Neural cell (in vitro differentiated cells): ENCODE data around the gene ARHGAP25. TPM values are rescaled to one million over a fixed set of nuclear protein-coding genes. Genes with fewer than 3 reads are reported as not detected.

Source experiments
- H2AFZ ChIP-seq: fragments of 200-600, 300-800 bp; sonication (generic), shearing (Covaris generic); 2 replicates; pipeline ENCODE4 v1.6.0; 2014; ENCODE audit warnings: low read depth, mild to moderate bottlenecking, antibody characterized with exemption, low read length, moderate library complexity
- H3F3A ChIP-seq: fragments of 200-600 bp; shearing (Covaris generic); 2 replicates; pipeline ENCODE4 v1.6.1; 2016; ENCODE audit warnings: mild to moderate bottlenecking, moderate library complexity, mixed read lengths, antibody characterized with exemption, low read length; ENCODE audit not compliant: insufficient read depth, poor library complexity, severe bottlenecking
- H3K27ac ChIP-seq: fragments of 200-600, 300-800 bp; sonication (generic), shearing (Covaris generic); 2 replicates; pipeline ENCODE4 v1.5.1; 2014; ENCODE audit warnings: mild to moderate bottlenecking, low read length, moderate library complexity
- H3K27me3 ChIP-seq: fragments of 300-800, 200-600 bp; sonication (generic), shearing (Covaris generic); 2 replicates; pipeline ENCODE4 v1.6.0; 2014; ENCODE audit warnings: mild to moderate bottlenecking, low read depth, low read length, moderate library complexity; ENCODE audit not compliant: insufficient read depth
- H3K36me3 ChIP-seq: fragments of 300-800, 200-600 bp; sonication (generic), shearing (Covaris generic); 2 replicates; pipeline ENCODE4 v1.5.1; 2014; ENCODE audit warnings: mild to moderate bottlenecking, antibody characterized with exemption, low read length, moderate library complexity; ENCODE audit not compliant: insufficient read depth
- H3K4me2 ChIP-seq: fragments of 300-800, 200-600 bp; sonication (generic), shearing (Covaris generic); 2 replicates; pipeline ENCODE4 v1.6.0; 2014; ENCODE audit warnings: mild to moderate bottlenecking, low read length
- H3K4me3 ChIP-seq: fragments of 300-800, 200-600 bp; sonication (generic), shearing (Covaris generic); 2 replicates; pipeline ENCODE4 v1.5.1; 2014; ENCODE audit warnings: mild to moderate bottlenecking, low read length, moderate library complexity
- H3K79me2 ChIP-seq: fragments of 200-600 bp; shearing (Covaris generic); replicated peaks from 2 replicates; pipeline ENCODE4 v1.6.0; 2014; ENCODE audit warnings: mild to moderate bottlenecking, low read length, moderate library complexity; ENCODE audit not compliant: insufficient read depth
- H3K9ac ChIP-seq: fragments of 300-800, 200-600 bp; sonication (generic), shearing (Covaris generic); 2 replicates; pipeline ENCODE4 v1.6.1; 2016; ENCODE audit warnings: mild to moderate bottlenecking, low read length, mixed read lengths
- H3K9me2 ChIP-seq: fragments of 200-600 bp; shearing (Covaris generic); 2 replicates; pipeline ENCODE4 v1.6.1; 2016; ENCODE audit warnings: mild to moderate bottlenecking, low read length, mixed read lengths; ENCODE audit not compliant: insufficient read depth
- H3K9me3 ChIP-seq: fragments of 200-600, 300-800 bp; sonication (generic), shearing (Covaris generic); 2 replicates; pipeline ENCODE4 v1.6.1; 2016; ENCODE audit warnings: mild to moderate bottlenecking, mixed run types, low read length, moderate library complexity, mixed read lengths
- H4K20me1 ChIP-seq: fragments of 200-600 bp; shearing (Covaris generic); 2 replicates; pipeline ENCODE4 v1.6.1; 2016; ENCODE audit warnings: mild to moderate bottlenecking, mixed run types; ENCODE audit not compliant: insufficient read depth
- CTCF ChIP-seq: fragments of 450-650 bp; IDR thresholded peaks from 2 replicates; pipeline ENCODE4 v1.5.1; 2014; ENCODE audit warnings: antibody characterized with exemption, mild to moderate bottlenecking, moderate library complexity; ENCODE audit not compliant: poor library complexity, severe bottlenecking
- EP300 ChIP-seq: fragments of 450-650 bp; conservative IDR thresholded peaks from 2 replicates; pipeline ENCODE4 v1.6.1; 2014; ENCODE audit warnings: antibody characterized with exemption, mild to moderate bottlenecking, moderate library complexity; ENCODE audit not compliant: poor library complexity, severe bottlenecking
- EZH2 ChIP-seq: fragments of 200-600, 300-800 bp; shearing (Covaris generic), sonication (generic); IDR thresholded peaks from 2 replicates; pipeline ENCODE4 v1.6.1; 2014; ENCODE audit warnings: antibody characterized with exemption, low read length, borderline replicate concordance, mild to moderate bottlenecking; ENCODE audit not compliant: insufficient read depth, poor library complexity, severe bottlenecking
- MXI1 ChIP-seq: fragments of 450-650 bp; conservative IDR thresholded peaks from 2 replicates; pipeline ENCODE4 v1.6.1; 2014; ENCODE audit warnings: antibody characterized with exemption, mild to moderate bottlenecking; ENCODE audit not compliant: poor library complexity, severe bottlenecking
- POLR2AphosphoS5 ChIP-seq: IDR thresholded peaks from 2 replicates; pipeline ENCODE4 v1.6.1; 2012
- RAD21 ChIP-seq: fragments of 450-650 bp; conservative IDR thresholded peaks from 2 replicates; pipeline ENCODE4 v1.6.1; 2014; ENCODE audit warnings: antibody characterized with exemption, mild to moderate bottlenecking, moderate library complexity
- REST ChIP-seq: IDR thresholded peaks from 2 replicates; pipeline ENCODE4 v1.6.1; 2012; ENCODE audit warnings: borderline replicate concordance
- SMC3 ChIP-seq: fragments of 450-650 bp; conservative IDR thresholded peaks from 2 replicates; pipeline ENCODE4 v1.6.1; 2014; ENCODE audit warnings: antibody characterized with exemption, mild to moderate bottlenecking, moderate library complexity; ENCODE audit not compliant: poor library complexity
- TAF1 ChIP-seq: IDR thresholded peaks from 2 replicates; pipeline ENCODE4 v1.6.1; 2012; ENCODE audit warnings: low read depth
- polyA plus RNA-seq: library from polyadenylated mRNA; depleted of rRNA; stranded (reverse); fragments of >200 nt; gene quantifications from 2 replicates; pipeline ENCODE4 v1.2.3, GENCODE V29; 2014

Gene ARHGAP25
- polyA plus RNA-seq, 1 donor from 2014 or later: not detected

- no peak overlapping the region for H3K4me3 ChIP-seq
- no peak overlapping the region for H2AFZ ChIP-seq
- H3K4me2 ChIP-seq: no peak overlapping the region
- TF ChIP-seq POLR2AphosphoS5 (no peak), MXI1 (no peak), CTCF (no peak), RAD21 (no peak), EZH2 (no peak), TAF1 (no peak)
- H3K9ac ChIP-seq: no peak overlapping the region
- H3K9me3 ChIP-seq: no peaks in the 10 kb centered on the region
- H3K9me2 ChIP-seq: no peaks in the 10 kb centered on the region
- no peaks in the 10 kb centered on the region for H3F3A ChIP-seq
- no peaks in the 10 kb centered on the region for H3K36me3 ChIP-seq
- no peaks in the 10 kb centered on the region for H3K27me3 ChIP-seq
- no peaks in the 10 kb centered on the region for H4K20me1 ChIP-seq
- H3K79me2 ChIP-seq: no peaks in the 10 kb centered on the region
- no peak overlapping the region for H3K27ac ChIP-seq
Measured at GRCh38 chr2:68789603-68790002, 55.0 kb downstream of the ARHGAP25 start.

- Histone ChIP-seq H3K79me2 (no peaks in the 10 kb centered on the region), H3K27me3 (no peaks in the 10 kb centered on the region), H4K20me1 (no peaks in the 10 kb centered on the region), H3K27ac (no peak overlapping the region), H2AFZ (no peak overlapping the region), H3K9me3 (no peaks in the 10 kb centered on the region), H3K4me2 (no peak overlapping the region), H3K9me2 (no peaks in the 10 kb centered on the region), H3K36me3 (no peaks in the 10 kb centered on the region), H3F3A (no peaks in the 10 kb centered on the region), H3K9ac (no peak overlapping the region), H3K4me3 (no peak overlapping the region)
- TF ChIP-seq CTCF (no peak), EZH2 (no peak), TAF1 (no peak), SMC3 (no peak), REST (no peak), POLR2AphosphoS5 (no peak), MXI1 (no peak), RAD21 (no peak), EP300 (no peak)
Measured at GRCh38 chr2:68790600-68790999, 56.0 kb downstream of the ARHGAP25 start.
